HL-60 (cell line): ENCODE results near the gene NEGR1.

Experiments
- GABPA ChIP-seq: IDR thresholded peaks from 2 replicates; pipeline ENCODE4 v1.6.1; 2012; ENCODE audit warnings: low read depth
- POLR2AphosphoS5 ChIP-seq: IDR thresholded peaks from 2 replicates; pipeline ENCODE4 v1.6.1; 2012; ENCODE audit warnings: low read depth
- SPI1 ChIP-seq: IDR thresholded peaks from 2 replicates; pipeline ENCODE4 v1.6.1; 2012; ENCODE audit warnings: low read depth, mild to moderate bottlenecking, borderline replicate concordance
- TF ChIP-seq, protein P1 (sequence below): IDR thresholded peaks from one replicate; pipeline ENCODE4 v1.5.1; 2011; ENCODE audit warnings: low read length, control low read depth, inconsistent platforms; ENCODE audit not compliant: insufficient read depth

DNA sequence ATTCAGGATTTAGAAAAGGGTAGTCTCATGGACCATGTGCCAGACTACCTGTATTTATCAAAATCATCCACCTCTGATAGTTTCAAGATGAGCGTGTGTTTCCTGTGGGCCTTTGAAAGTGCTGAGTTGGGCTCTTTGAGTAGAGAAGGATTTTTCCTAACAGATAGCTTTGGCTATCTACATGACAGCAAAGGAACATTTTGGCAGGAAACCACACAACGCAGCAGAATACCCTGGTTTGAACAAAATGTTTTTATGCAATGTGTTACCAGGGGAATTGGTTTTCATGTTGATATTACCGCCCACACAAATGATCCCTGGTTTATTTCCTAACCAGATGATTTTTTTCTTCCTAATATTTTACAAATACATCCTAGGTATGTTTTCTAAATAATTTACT, 431.4 kb downstream of the NEGR1 start:
- TF ChIP-seq, protein P1, sequence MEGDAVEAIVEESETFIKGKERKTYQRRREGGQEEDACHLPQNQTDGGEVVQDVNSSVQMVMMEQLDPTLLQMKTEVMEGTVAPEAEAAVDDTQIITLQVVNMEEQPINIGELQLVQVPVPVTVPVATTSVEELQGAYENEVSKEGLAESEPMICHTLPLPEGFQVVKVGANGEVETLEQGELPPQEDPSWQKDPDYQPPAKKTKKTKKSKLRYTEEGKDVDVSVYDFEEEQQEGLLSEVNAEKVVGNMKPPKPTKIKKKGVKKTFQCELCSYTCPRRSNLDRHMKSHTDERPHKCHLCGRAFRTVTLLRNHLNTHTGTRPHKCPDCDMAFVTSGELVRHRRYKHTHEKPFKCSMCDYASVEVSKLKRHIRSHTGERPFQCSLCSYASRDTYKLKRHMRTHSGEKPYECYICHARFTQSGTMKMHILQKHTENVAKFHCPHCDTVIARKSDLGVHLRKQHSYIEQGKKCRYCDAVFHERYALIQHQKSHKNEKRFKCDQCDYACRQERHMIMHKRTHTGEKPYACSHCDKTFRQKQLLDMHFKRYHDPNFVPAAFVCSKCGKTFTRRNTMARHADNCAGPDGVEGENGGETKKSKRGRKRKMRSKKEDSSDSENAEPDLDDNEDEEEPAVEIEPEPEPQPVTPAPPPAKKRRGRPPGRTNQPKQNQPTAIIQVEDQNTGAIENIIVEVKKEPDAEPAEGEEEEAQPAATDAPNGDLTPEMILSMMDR: no peak
- no peak for TF ChIP-seq GABPA
- TF ChIP-seq SPI1: no peak
- TF ChIP-seq POLR2AphosphoS5: no peak
